Measurements from ENCODE around the gene ZNF559.
"Not testable (repeated sequence)": the region's sequence is repeated elsewhere in the genome, so short reads cannot be mapped to it uniquely, and the experiment has no call there.

The ZNF559 gene

DNA sequence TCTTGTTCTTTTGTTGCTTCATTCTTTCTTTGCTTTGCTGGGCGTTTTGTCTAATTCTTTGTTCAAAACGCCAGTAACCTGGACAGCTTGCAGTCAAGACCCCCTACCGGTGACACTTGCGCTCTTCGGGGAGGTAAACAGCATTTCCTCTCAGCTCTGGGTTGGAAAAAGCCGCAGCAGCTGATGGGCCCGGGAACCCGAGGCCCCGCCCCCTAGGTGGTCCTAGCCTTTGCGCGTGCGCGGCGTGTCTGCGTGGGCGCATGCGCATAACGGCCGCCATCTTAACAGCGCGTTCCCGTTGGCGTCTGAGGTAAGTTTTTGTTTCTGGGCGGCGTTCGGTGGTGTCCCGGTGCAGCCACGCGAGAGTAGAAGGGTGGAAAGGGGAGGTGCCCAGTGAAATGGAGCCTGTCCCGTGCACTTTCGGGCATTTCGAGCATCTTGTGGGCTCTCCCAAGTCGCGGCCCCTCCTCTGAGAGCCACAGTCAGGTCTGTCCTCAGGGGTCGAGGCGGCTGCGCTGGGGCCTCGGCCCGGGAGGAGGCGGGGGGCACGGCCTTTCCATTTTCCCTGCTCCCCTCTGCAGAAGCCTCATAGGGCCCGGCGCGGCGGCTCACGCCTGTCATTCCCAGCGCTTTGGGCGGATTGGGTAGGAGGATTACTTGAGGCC, at the start of gene ZNF559:
Gene ZNF559 (plus strand): TSS at position 261 of the 665 bp plus-strand sequence. CDS start 14,371 bp downstream, outside the sequence.
- Mint-ChIP-seq H3K36me3 (ENCODE audit: low read depth) (peaks cover 65% of the 10 kb centered on the region), H3K4me1 (peaks cover 8% of the 10 kb centered on the region), H3K9me3 (peaks cover 61% of the 10 kb centered on the region), H3K4me3 (peak within 1 kb of the TSS; percentile 90 to 94 (median 90)), H3K27me3 (ENCODE audit: low read depth) (no peaks in the 10 kb centered on the region), H3K27ac (peak within 1 kb of the TSS; percentile 96 to 98 (median 97))
- TF ChIP-seq, protein P1, sequence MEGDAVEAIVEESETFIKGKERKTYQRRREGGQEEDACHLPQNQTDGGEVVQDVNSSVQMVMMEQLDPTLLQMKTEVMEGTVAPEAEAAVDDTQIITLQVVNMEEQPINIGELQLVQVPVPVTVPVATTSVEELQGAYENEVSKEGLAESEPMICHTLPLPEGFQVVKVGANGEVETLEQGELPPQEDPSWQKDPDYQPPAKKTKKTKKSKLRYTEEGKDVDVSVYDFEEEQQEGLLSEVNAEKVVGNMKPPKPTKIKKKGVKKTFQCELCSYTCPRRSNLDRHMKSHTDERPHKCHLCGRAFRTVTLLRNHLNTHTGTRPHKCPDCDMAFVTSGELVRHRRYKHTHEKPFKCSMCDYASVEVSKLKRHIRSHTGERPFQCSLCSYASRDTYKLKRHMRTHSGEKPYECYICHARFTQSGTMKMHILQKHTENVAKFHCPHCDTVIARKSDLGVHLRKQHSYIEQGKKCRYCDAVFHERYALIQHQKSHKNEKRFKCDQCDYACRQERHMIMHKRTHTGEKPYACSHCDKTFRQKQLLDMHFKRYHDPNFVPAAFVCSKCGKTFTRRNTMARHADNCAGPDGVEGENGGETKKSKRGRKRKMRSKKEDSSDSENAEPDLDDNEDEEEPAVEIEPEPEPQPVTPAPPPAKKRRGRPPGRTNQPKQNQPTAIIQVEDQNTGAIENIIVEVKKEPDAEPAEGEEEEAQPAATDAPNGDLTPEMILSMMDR (IDR thresholded peaks at IDR 0.05; ENCODE audit: unreplicated experiment in 3 of 3), result peak; percentile 32 to 59 (median 52)

DNA sequence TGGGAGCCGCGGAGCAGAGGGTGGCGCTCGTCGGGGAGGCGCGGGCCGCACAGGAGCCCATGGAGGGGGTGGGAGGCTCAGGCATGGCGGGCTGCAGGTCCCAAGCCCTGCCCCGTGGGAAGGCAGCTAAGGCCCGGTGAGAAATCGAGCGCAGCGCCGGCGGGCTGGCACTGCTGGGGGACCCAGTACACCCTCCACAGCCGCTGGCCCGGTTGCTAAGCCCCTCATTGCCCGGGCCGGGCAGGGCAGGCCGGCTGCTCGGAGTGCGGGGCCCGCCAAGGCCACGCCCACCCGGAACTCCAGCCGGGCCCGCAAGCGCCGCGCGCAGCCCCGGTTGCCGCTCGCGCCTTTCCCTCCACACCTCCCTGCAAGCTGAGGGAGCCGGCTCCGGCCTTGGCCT, 40.5 kb upstream of the ZNF559 start:
- not testable (repeated sequence) for H3K4me3 Mint-ChIP-seq; H3K27me3 Mint-ChIP-seq (ENCODE audit: low read depth); H3K4me1 Mint-ChIP-seq; H3K27ac Mint-ChIP-seq
- Mint-ChIP-seq H3K36me3 (ENCODE audit: low read depth) (peaks cover 11% of the 10 kb centered on the region), H3K9me3 (peaks cover 50% of the 10 kb centered on the region)

DNA sequence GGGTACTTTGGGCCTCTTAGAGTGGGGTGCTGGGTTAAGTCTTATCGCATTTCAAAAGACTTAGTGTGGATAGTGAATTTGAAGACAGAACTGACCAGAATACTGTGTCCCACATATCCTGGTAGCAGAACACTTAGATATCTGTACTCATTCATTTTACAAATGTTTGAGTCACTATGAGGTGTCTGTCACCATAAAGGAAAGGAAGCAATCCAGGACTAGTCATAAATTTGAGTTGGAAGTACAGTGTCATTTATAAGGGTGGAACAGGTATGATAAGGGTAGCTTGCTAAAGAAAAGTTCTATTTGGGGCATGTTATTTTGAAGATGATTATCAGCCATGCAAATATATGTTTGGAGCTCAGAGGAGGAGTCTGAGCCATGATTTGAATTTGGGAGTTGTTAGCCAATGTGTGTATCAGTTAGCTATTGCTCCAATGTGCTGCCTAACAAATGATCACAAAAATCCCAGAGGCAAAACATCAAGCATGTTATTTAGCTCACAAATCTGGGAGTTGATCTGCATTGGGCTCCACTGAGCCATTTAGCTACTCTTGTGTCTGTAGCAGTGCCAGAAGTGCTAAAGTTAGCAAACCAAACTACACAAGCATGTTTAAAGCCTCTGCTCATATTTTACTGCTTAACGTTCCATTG, 34.6 kb upstream of the ZNF559 start:
- Mint-ChIP-seq H3K27me3 (ENCODE audit: low read depth) (no peaks in the 10 kb centered on the region), H3K36me3 (ENCODE audit: low read depth) (peaks cover 64% of the 10 kb centered on the region), H3K27ac (no peak overlapping the region), H3K4me1 (no peaks in the 10 kb centered on the region), H3K9me3 (peaks cover 54% of the 10 kb centered on the region), H3K4me3 (no peak overlapping the region)
- TF ChIP-seq, protein P1 (IDR thresholded peaks at IDR 0.05; ENCODE audit: unreplicated experiment in 3 of 3), result no peak

DNA sequence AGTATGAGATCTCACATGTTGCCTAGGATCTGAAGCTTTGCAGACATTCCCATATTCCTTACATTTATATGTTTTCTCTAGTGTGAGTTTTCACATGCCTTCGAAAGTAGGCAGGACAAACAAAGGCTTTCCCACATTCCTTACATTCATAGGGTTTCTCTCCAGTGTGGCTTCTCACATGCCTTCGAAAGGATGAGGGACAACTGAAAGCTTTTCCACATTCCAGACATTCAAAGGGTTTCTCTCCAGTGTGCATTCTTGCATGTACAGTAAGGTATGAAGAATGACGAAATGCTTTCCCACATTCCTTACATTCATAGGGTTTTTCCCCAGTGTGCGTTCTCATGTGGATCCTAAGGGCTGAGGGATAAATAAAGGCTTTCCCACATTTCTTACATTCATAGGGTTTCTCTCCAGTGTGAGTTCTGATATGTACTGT, 28.5 kb upstream of the ZNF559 start:
- TF ChIP-seq, protein P1 (IDR thresholded peaks at IDR 0.05; ENCODE audit: unreplicated experiment in 3 of 3), result no peak
- Mint-ChIP-seq H3K27ac (no peak overlapping the region), H3K9me3 (peaks cover 71% of the 10 kb centered on the region), H3K4me1 (no peaks in the 10 kb centered on the region), H3K4me3 (no peak overlapping the region), H3K36me3 (ENCODE audit: low read depth) (peaks cover 97% of the 10 kb centered on the region), H3K27me3 (ENCODE audit: low read depth) (no peaks in the 10 kb centered on the region)

DNA sequence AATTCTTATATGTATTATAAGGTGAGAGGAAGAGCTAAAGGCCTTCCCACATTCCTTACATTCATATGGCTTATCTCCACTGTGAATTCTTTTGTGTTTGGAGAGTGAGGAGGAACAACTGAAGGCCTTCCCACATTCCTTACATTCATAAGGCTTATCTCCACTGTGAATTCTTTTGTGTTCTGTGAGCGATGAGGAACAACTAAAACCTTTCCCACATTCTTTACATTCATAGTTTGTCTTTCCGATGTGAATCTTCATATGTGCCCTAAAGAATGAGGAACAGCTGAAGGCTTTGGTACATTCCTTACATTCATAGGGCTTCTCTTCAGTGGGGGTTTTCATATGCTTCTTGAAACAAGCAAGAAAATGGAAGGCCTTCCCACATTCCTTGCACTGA, 27.6 kb upstream of the ZNF559 start:
- Mint-ChIP-seq H3K36me3 (ENCODE audit: low read depth) (peaks cover 98% of the 10 kb centered on the region), H3K4me3 (no peak overlapping the region), H3K9me3 (peaks cover 73% of the 10 kb centered on the region), H3K27ac (no peak overlapping the region), H3K4me1 (no peaks in the 10 kb centered on the region), H3K27me3 (ENCODE audit: low read depth) (no peaks in the 10 kb centered on the region)
- TF ChIP-seq, protein P1 (IDR thresholded peaks at IDR 0.05; ENCODE audit: unreplicated experiment in 3 of 3), result no peak

DNA sequence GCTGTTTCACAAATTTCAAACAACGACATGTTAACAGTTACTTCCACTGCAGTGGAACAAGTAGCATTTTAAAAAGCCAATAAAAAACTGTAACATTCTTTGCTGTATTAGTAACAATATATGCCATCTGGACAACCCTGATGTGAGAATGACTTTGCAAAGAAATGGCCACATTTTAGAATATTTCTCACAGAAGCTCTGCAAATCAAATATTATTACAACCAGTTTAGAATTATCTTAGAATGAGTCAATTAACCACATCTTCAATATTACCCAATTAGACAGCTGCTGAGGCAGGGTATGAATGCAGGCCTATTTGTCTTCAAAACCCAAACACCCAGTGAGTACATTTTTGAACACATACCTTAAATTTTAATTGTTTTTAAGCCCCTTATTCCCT, 17.5 kb upstream of the ZNF559 start:
- Mint-ChIP-seq H3K4me3 (peak overlapping the region in 1 of 3 experiments; percentile 34), H3K4me1 (peaks cover 14% of the 10 kb centered on the region), H3K36me3 (ENCODE audit: low read depth) (peaks cover 51% of the 10 kb centered on the region), H3K27me3 (ENCODE audit: low read depth) (peaks cover 3% of the 10 kb centered on the region), H3K9me3 (peaks cover 36% of the 10 kb centered on the region), H3K27ac (no peak overlapping the region)
- TF ChIP-seq, protein P1 (IDR thresholded peaks at IDR 0.05; ENCODE audit: unreplicated experiment in 3 of 3), result no peak

All from nephron (organoid).